ENCODE data around the gene CLC. TPM values are rescaled to one million over a fixed set of nuclear protein-coding genes. Genes with fewer than 3 reads are reported as not detected.
"Not testable (repeated sequence)": the region's sequence is repeated elsewhere in the genome, so short reads cannot be mapped to it uniquely, and the experiment has no call there.

The CLC gene
- total RNA-seq, 2 experiments from 2014 or later: not detected

DNA sequence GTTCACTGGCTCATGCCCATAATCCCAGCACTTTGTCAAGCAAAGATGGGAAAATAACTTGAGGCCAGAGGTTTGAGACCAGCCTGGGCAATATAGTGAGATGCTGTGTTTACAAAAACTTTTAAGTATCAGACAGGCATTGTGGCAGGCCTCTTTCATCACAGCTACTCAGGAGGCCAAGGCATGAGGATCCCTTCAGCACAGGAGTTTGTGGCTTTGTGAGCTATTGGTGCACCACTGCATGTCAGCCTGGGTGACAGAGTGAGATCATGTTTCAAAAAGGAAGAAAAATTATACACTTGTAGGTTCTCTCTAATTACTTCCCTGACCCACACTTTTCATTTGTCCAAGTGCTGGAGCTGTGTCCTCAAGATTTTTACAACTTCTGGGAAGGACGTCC, 45.0 kb downstream of the CLC start:
- no peak overlapping the region for H3K4me3 Mint-ChIP-seq
- H3K4me1 Mint-ChIP-seq (ENCODE audit: low read depth): no peaks in the 10 kb centered on the region
- no peak for ATAC-seq
- H3K36me3 Mint-ChIP-seq (ENCODE audit: low read depth): no peaks in the 10 kb centered on the region
- no peaks in the 10 kb centered on the region for H3K9me3 Mint-ChIP-seq (ENCODE audit: insufficient read depth)
- CTCF ChIA-PET: interaction anchor here (1.0 kb wide), 1 partner anchor 20 kb away, joined by 3 read pairs; no protein-coding TSS in a partner anchor
- POLR2A ChIA-PET: no interaction called here
- H3K27me3 Mint-ChIP-seq (ENCODE audit: low read depth): peaks cover 48% of the 10 kb centered on the region
- no peak for DNase-seq
- no peak overlapping the region for H3K27ac Mint-ChIP-seq

DNA sequence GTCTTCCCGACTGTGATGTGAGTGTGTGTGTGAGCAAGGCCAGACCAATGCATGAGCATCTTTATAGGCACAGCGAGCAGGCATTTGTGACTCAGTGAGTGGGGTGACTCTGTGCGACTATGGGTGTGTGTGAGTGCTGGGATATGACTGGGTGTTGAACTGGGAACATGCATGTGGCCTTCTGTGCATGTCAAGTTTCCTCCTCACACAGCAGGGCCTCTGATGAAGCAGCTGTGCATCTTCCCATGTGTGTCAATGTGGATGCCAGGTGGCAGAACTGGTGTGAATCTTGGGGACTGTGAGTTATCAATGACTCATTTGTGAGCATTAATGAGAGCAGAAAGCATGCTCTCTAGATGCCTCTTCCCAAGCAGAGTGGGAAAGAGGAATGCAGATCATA, 45.7 kb downstream of the CLC start:
- Mint-ChIP-seq H3K4me3 (no peak overlapping the region), H3K27me3 (ENCODE audit: low read depth) (peaks cover 44% of the 10 kb centered on the region), H3K4me1 (ENCODE audit: low read depth) (no peaks in the 10 kb centered on the region), H3K9me3 (ENCODE audit: insufficient read depth) (no peaks in the 10 kb centered on the region), H3K27ac (no peak overlapping the region), H3K36me3 (ENCODE audit: low read depth) (no peaks in the 10 kb centered on the region)
- ATAC-seq (no peak), DNase-seq (no peak)
- ChIA-PET CTCF (no interaction called here), POLR2A (no interaction called here)

DNA sequence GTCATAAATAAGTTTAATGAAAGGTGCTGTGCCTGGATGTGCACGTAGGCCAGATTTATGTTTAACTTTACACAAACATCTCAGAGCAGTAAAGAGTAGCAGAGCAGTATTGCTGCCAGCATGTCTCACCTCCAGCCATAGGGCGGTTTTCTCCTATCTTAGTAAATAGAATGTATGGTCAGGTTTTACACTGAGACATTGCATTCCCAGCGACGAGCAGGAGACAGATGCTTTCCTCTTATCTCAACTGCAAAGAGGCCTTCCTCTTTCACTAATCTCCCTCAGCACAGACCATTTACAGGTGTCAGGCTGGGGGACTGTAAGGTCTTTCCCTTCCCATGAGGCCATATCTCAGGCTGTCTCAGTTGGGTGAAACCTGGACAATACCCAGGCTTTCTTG, 49.2 kb downstream of the CLC start:
- H3K27ac Mint-ChIP-seq; ATAC-seq; DNase-seq; CTCF ChIA-PET; POLR2A ChIA-PET; H3K4me1 Mint-ChIP-seq (ENCODE audit: low read depth); H3K36me3 Mint-ChIP-seq (ENCODE audit: low read depth); H3K9me3 Mint-ChIP-seq (ENCODE audit: insufficient read depth); H3K4me3 Mint-ChIP-seq: not testable (repeated sequence)
- H3K27me3 Mint-ChIP-seq (ENCODE audit: low read depth): peaks cover 33% of the 10 kb centered on the region

DNA sequence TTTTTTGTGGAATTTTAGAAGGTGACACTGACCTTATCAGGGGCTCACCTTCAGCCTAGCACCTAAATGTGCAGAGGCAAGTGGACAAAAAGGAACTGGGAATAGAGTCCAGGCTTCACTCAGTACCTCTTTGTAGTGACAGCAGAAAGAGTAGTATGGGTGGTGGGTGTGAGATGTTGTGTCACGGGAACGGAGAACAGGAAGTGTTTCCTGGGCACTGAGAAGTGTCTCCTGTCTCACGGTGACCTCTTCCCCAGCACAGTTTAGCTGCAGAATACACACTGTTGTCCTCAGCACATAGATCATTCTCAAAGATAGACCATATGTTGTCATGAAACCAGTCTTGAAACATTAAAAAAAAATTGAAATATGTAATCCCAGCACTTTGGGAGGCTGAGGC, 51.1 kb downstream of the CLC start:
- Mint-ChIP-seq H3K27ac (no peak overlapping the region), H3K36me3 (ENCODE audit: low read depth) (no peaks in the 10 kb centered on the region), H3K27me3 (ENCODE audit: low read depth) (peaks cover 20% of the 10 kb centered on the region), H3K4me1 (ENCODE audit: low read depth) (peaks cover 3% of the 10 kb centered on the region), H3K9me3 (ENCODE audit: insufficient read depth) (no peaks in the 10 kb centered on the region), H3K4me3 (no peak overlapping the region)
- ChIA-PET CTCF (no interaction called here), POLR2A (no interaction called here)
- no peak for ATAC-seq
- no peak for DNase-seq

DNA sequence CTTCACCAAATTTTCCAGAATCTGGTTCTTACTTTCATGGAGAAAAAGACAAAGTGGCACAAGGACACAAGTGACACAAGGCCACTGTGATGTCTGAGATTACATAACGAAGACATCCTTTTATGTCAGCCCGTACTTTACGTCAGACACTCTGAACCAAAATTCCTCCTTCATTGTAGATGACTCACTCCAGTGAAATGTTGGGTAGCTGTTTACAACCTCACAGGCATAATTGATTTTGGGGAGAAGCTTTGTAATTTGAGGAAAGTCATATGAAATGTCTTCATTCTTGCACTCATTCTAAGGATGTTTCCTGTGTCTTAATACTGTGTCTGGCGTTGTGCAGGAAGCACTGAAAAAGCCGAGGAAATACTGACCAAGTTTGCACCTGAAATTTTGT, 53.6 kb downstream of the CLC start:
- CTCF ChIA-PET: no interaction called here
- Mint-ChIP-seq H3K27ac (no peak overlapping the region), H3K4me3 (no peak overlapping the region), H3K9me3 (ENCODE audit: insufficient read depth) (no peaks in the 10 kb centered on the region), H3K27me3 (ENCODE audit: low read depth) (peaks cover 5% of the 10 kb centered on the region), H3K36me3 (ENCODE audit: low read depth) (no peaks in the 10 kb centered on the region), H3K4me1 (ENCODE audit: low read depth) (peaks cover 10% of the 10 kb centered on the region)
- ATAC-seq (no peak), DNase-seq (no peak)
- POLR2A ChIA-PET: no interaction called here

DNA sequence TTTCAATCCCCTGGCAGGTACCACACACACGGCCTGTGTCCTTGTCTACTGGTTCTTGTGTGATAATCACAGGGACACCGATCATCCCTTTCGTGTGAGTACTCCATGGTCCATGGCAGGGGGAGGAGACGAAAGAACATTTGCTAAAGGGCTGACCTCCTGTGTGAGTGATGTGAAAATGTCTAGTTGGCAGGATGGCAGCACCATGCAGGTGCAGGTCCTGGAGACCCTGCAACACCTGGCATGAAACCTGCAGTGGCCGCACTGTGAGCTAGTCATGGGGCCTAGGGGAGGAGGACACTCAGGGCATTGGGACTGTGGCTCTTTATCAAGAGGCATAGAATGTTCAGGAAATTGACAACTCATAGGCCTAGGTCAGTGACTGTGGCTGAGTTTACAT, 56.4 kb downstream of the CLC start:
- POLR2A ChIA-PET: no interaction called here
- H3K9me3 Mint-ChIP-seq (ENCODE audit: insufficient read depth): no peaks in the 10 kb centered on the region
- no peak overlapping the region for H3K27ac Mint-ChIP-seq
- peaks cover 5% of the 10 kb centered on the region for H3K27me3 Mint-ChIP-seq (ENCODE audit: low read depth)
- CTCF ChIA-PET: interaction anchor here (1.0 to 1.9 kb wide), 2 partner anchors 8 to 129 kb away, joined by 3 to 7 read pairs; no protein-coding TSS in a partner anchor
- H3K4me3 Mint-ChIP-seq: no peak overlapping the region
- H3K4me1 Mint-ChIP-seq (ENCODE audit: low read depth): peaks cover 22% of the 10 kb centered on the region
- no peak for ATAC-seq
- no peaks in the 10 kb centered on the region for H3K36me3 Mint-ChIP-seq (ENCODE audit: low read depth)
- DNase-seq: no peak

Other genes starting within 250 kb of the CLC start
- under 1 TPM; 0.26 to 0.29 TPM for gene DLL3, start 239.1 kb downstream of the CLC start, total RNA-seq
- gene SELENOV, start 222.9 kb downstream of the CLC start, total RNA-seq: not detected
- 1 to 10 TPM; 4.1 to 4.3 TPM for gene EID2B, start 205.2 kb downstream of the CLC start, total RNA-seq
- 10 to 100 TPM; 18.9 to 19.9 TPM for gene EID2, start 197.9 kb downstream of the CLC start, total RNA-seq
- not detected for gene LGALS13, start 135.5 kb downstream of the CLC start, total RNA-seq
- gene LGALS16, start 82.1 kb downstream of the CLC start, total RNA-seq: not detected
- gene LGALS14, start 33.5 kb downstream of the CLC start, total RNA-seq: not detected
- gene LEUTX, start 40.8 kb upstream of the CLC start, total RNA-seq: not detected
- gene DYRK1B, start 96.1 kb upstream of the CLC start, total RNA-seq: 1 to 10 TPM; 7.5 to 8.5 TPM
- gene FBL, start 108.3 kb upstream of the CLC start, total RNA-seq: 100 to 1,000 TPM; 385 to 399 TPM
- 1 to 10 TPM; 5.8 to 6.2 TPM for gene FCGBP, start 196.6 kb upstream of the CLC start, total RNA-seq
- gene PSMC4, start 233.1 kb upstream of the CLC start, total RNA-seq: 100 to 1,000 TPM; 120 to 121 TPM

All from activated CD8-positive, alpha-beta T cell treated with anti-CD3 and anti-CD28 coated beads, Interleukin-2, amount 10 ng/mL, durations not matched to agents 7 days and 5 days (primary cell).